GM21360 (cell line): Measurements from ENCODE around the gene TMED5.

Source experiments
- ATAC-seq: cut with Tn5 transposase; IDR thresholded peaks from one replicate; pipeline ENCODE4 v1.9.1; 2021; ENCODE audit warnings: mild to moderate bottlenecking, moderate library complexity; ENCODE audit not compliant: unreplicated experiment

TMED5 gene

DNA sequence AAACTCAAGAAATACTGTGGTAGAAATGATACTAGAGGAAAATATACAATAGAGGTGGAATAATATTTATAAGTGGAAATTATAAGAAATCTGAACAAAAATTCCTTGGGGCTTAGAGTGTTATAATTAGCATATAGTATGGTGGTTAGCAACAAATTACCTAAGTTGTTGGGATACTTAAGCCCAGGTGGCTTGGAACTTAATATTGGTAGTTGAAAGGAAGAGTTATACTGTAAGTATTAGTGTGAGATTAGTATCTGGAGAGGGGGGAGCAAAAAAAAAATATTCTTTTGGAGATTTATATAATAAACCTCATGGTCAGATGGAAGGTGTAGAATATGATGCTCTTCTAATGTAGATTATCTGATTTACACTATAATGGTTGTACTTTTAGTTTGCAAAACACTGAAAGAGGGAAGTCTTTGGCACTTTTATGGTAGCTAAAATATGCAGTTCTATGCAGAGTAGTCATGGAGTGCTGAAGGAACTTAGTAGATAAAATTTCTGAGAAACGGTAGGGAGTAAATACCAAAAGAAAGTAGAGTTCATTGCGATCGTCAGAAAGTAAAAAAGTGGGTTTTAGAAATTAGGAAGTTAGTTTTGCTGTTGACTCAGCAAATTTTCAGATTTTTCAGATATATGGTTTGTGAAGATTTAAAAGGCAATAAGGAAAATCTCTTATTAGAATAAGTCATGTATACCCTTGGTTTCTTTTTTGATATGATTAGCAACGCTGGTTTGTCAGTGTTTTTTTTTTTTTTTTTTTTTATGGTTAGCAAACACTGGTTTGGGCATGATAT lies 55.5 kb downstream of the TMED5 start:
- no peak for ATAC-seq

DNA sequence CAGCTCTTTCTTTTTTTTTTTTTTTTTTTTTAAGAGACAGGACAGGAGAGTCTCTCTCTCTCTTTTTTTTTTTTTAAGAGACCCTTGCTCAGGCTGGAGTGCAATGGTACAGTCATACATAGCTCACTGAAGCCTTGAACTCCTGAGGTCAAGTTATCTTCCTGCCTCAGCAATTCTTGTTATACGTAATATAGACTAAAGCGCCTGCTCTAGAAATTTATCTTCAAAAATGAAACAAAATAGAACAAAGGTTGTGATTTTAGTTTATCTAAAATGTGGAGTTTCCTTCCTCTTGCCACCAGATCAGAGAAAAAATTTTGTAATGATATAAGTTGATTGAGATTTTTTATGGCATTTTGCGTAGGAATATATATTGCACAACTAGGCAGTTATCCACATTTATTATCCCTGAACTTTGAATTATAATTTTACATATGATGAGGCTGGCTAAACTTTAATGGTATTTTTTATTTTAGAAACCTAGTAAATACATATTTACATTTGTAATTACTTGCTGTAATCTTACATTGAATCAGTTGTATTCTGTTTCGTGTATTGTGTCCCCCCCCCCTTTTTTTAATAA lies 56.9 kb downstream of the TMED5 start:
- no peak for ATAC-seq

DNA sequence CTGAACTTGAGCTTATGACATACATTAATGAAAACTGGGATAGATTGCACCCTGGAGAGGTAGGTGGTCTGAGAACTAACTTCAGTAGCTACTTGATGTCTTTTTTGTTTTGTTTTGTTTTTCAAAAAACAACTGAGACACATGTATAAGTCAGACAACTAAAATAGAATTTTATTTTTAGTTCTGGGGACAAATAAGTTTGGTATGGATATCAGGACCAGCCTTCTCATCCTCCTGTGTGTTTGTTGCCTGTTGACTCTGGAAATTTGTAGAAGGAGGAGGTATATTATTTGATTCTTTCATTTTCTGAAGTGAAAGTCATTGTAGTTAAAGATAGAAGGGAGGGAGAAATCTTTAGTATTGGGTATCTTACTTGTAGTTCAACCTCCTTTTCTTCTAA lies 59.6 kb downstream of the TMED5 start:
- ATAC-seq, result no peak

GRCh38 chr1:93114391-93114790 lies 65.8 kb downstream of the TMED5 start:
- no peak for ATAC-seq

- ATAC-seq, result no peak
These were observed 67.1 kb downstream of the TMED5 start for GRCh38 chr1:93113127-93113526.

GRCh38 chr1:93111561-93111960 lies 68.7 kb downstream of the TMED5 start:
- no peak for ATAC-seq

- ATAC-seq, result no peak
These were observed 69.1 kb downstream of the TMED5 start for GRCh38 chr1:93111065-93111464.

- ATAC-seq, result no peak
These were observed 70.6 kb downstream of the TMED5 start for GRCh38 chr1:93109578-93109977.

DNA sequence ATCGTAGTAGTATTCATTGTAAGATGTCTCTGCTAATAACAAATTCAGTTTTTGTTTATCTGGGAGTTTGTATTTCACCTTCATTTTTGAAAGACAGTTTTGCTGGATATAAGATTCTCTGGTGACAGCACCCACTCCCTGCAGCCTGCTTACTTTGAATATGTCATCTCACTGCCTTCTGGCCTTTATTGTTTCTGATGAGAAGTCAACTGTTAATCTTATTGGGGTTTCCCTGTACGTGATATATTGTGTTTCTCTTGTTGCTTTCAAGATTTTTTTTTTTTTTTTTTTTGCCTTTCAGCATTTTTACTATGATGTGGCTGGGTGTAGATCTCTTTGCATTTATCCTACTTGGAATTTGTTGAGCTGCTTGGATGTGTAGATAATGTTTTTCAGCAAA lies 71.9 kb downstream of the TMED5 start:
- ATAC-seq, result no peak

DNA sequence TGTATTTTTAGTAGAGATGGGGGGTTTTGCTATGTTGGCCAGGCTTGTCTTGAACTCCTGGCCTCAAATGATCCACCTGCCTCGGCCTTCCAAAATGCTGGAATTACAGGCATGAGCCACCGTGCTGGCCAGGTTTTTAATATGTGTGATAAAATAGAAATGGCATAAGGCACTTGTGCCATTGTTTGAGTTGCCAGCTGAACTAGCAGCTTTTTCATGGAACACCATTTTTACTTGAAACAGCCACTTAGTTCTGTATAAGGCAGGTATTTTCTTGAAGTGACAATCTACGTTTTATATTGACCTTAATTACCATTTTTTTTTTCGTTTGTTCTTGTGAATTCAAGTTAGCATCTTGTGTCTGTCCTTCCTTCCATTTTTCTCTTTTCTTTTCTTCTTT lies 72.8 kb downstream of the TMED5 start:
- ATAC-seq, result no peak

- ATAC-seq, result no peak
These were observed 74.0 kb downstream of the TMED5 start for GRCh38 chr1:93106226-93106625.

- no peak for ATAC-seq
These were observed 78.1 kb downstream of the TMED5 start for GRCh38 chr1:93102142-93102541.
